Gastroesophageal sphincter (tissue), 3 donors: ENCODE data around the gene SLMAP.

Source experiments
- CTCF ChIP-seq, 4 experiments: fragments of 200-600 bp in 2 of 4; fragments of 450-650 bp in 2 of 4; sonication (generic) in 1 of 4; IDR thresholded peaks; one replicate each; pipeline ENCODE4 v1.5.1; 2017 to 2019; ENCODE audit warnings: antibody characterized with exemption in 4 of 4, mild to moderate bottlenecking in 2 of 4, moderate library complexity in 2 of 4
- POLR2A ChIP-seq, 2 donors: fragments of 450-650 bp; IDR thresholded peaks; one replicate each; pipeline ENCODE4 v1.6.1; 2017; ENCODE audit warnings: antibody characterized with exemption in 2 of 2, mild to moderate bottlenecking in 2 of 2, moderate library complexity in 1 of 2
- POLR2AphosphoS5 ChIP-seq: sonication (generic); formaldehyde crosslinking; IDR thresholded peaks from one replicate; pipeline ENCODE4 v1.6.1; 2017; ENCODE audit warnings: antibody characterized with exemption

- no peak for TF ChIP-seq CTCF (IDR thresholded peaks at IDR 0.05)
- TF ChIP-seq POLR2AphosphoS5 = no peak
- no peak for TF ChIP-seq POLR2A (IDR thresholded peaks at IDR 0.05)
These were observed 106.8 kb downstream of the SLMAP start for GRCh38 chr3:57862894-57863293.
